SIG-M5 treated with dmso at 0.1 percent for 504 hours (cell line): ENCODE data around the gene CTSA.
A peak's percentile ranks its signal among the peaks of the same experiment; 100 is the strongest.

ENCODE experiments used
- DNase-seq: peaks from one replicate; lab custom pipeline; 2025; ENCODE audit not compliant: unreplicated experiment; lab: John Stamatoyannopoulos, UW

Gene CTSA

GRCh38 chr20:45934586-45935415 is 43.7 kb downstream of the CTSA start, which contains the start of gene PCIF1:
Gene PCIF1 (plus strand): TSS chr20:45934683. CDS start chr20:45939000, 4,317 bp downstream.
- DNase-seq: peak; percentile 96

DNA sequence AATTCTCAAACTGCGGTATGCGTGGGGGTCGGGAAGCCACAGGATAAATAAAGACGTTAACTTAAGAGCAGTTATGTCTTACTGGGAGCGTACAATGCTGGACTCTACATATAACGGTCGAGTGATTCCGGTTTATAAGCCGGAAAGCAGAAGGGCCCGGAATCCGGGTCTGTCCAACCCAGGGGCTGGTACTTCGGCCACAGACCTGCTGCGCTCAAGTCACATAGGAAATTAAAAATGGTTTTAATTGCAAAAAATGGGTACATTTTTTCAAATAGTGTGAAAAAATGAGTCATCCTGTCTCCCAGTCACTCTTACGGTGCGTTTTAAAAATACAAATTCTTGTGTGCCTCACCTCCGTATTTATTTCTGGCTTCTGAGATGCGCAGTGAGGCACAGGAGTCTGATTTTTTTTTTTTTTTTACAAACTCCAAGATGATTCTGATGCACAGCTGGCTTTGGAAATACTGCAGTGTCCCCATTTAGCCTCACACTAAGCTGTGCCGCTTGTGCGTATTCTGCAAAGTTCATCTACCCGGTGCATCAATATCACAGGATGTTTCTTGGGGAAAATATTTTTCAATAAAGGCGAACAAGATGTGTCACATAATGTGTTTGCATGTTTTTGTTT is 44.4 kb downstream of the CTSA start:
- no peak for DNase-seq

DNA sequence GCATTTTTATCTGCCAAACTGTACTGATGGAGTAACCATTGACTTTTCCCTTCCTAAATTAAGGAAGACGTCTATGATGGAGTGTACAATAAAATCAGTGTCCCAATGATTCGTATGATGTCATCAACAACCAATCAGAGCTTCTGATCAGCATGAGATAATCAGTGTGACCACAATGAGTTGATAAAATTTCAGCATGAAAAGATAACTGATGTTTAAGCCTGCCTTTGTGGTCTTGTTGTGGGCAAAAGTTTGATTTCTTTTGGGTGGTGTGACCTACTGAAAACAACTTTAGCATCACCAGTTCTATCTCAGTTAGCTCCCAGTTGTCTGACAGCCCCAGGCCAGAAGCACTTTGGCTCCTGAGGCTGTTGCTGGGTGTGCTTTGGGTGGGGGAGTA is 46.6 kb downstream of the CTSA start:
- no peak for DNase-seq

GRCh38 chr20:45938727-45939438 is 47.7 kb downstream of the CTSA start:
- no peak for DNase-seq

- DNase-seq: no peak
Observed at GRCh38 chr20:45940053-45940452, 48.9 kb downstream of the CTSA start.

GRCh38 chr20:45940469-45940868 is 49.3 kb downstream of the CTSA start:
- no peak for DNase-seq

DNA sequence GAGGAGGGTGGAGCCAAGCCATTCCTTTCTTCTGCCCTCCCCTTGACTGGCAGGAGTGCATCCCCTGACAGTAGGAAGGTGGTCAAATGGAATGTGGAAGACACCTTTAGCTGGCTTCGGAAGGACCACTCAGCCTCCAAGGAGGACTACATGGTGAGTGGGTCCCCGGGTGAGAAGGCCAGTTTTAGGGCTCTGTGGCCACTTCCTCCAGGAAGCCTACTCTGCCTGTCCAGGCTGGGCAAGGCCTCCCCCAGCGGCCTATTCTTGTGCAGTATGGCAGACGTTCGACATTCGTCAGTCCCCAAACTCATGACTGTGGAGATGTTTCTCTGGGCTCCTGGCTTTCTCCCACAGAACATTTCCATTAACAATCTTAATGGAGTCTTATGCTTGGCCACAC is 52.5 kb downstream of the CTSA start:
- DNase-seq: no peak

DNA sequence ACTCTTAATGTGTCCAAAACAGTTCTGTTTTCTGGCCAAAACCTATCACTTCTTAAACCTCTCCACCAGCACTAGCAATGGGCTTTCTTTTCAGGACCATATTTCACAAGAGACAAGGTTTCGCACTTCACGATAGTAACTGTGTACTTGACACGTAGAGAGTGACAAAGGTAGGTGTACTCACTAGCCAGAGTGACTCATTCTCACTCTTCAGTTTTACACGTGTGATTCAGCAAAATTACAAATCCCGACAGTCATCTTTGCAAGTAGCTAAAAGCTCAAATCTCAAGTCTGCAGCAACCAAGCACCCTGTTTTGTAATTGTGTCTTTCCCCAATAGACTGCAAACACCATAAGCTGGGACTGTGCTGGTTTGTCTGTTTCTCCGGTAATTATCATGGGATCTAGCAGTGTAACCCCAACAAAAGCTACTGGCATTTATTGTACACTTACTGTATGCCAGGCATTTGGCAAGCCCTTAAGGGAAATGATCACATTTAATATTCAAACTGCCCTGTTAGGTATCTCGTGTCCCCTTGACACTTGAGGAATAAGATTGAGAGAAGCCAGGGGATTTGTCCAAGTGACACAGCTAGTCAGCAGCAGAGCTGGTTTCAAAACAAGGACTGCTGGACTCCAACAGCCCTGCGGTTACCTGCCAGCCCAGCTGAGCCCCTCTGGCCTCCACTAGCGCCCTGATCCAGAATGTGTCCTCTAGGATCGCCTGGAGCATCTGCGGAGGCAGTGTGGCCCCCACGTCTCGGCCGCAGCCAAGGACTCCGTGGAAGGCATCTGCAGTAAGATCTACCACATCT is 53.2 kb downstream of the CTSA start:
- DNase-seq: peak; percentile 14

GRCh38 chr20:45944965-45945677 is 54.0 kb downstream of the CTSA start:
- no peak for DNase-seq

- DNase-seq: peak; percentile 68
Observed at GRCh38 chr20:45945678-45946148, 54.6 kb downstream of the CTSA start.

GRCh38 chr20:45946149-45946970 is 55.2 kb downstream of the CTSA start:
- peak; percentile 99 for DNase-seq

- no peak for DNase-seq
Observed at GRCh38 chr20:45947110-45947866, 56.2 kb downstream of the CTSA start.

DNA sequence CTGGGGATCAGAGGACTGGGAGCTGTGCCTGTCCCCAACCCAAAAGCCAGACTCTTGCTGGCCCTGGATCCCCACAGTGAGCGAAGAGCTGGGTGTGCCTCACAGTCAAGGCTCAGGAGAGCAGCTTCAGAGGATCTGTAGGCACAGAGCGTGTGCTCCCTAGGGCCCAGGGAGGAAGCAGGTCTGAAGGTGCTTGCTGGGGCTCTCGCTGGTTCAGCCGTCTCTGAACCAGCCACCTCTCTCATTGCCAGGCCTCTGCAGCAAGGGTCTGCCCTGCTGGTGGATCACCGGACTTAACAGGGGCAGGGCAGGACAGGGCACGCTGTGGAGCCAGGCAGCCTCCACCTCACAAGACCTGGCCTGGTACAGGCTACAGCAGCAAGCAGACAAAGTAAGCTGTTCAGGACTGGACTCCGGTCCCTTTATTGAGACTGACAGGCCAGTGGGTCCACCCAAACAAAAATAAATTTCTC is 57.2 kb downstream of the CTSA start:
- no peak for DNase-seq
